T-helper 2 cell treated with Interferon-gamma antibody and Interleukin-4, amounts not matched to agents 5 μg/mL and 100 μg/mL, for 36 hours (primary cell): ENCODE measurements around the gene ELF4.

Experiments
- DNase-seq: peaks from one replicate; pipeline ENCODE4 v3.0.0; 2021; ENCODE audit warnings: low spot score
- H3K27ac Mint-ChIP-seq: one replicate; pipeline ENCODE4 v1.8.0; 2021; ENCODE audit warnings: mild to moderate bottlenecking, mixed read lengths
- H3K27me3 Mint-ChIP-seq: one replicate; pipeline ENCODE4 v1.8.0; 2021; ENCODE audit warnings: low read depth, mixed read lengths
- H3K36me3 Mint-ChIP-seq: one replicate; pipeline ENCODE4 v1.8.0; 2021; ENCODE audit warnings: low read depth, mixed read lengths
- H3K4me1 Mint-ChIP-seq: one replicate; pipeline ENCODE4 v1.8.0; 2021; ENCODE audit warnings: low read depth, mixed read lengths
- H3K4me3 Mint-ChIP-seq: one replicate; pipeline ENCODE4 v1.8.0; 2022; ENCODE audit warnings: mild to moderate bottlenecking, moderate library complexity, mixed read lengths
- H3K9me3 Mint-ChIP-seq: one replicate; pipeline ENCODE4 v1.8.0; 2021; ENCODE audit warnings: mixed read lengths

ELF4 gene

GRCh38 chrX:130024127-130024526 lies 86.2 kb downstream of the ELF4 start:
- DNase-seq, result peak; percentile 75
- Mint-ChIP-seq H3K4me1 (peaks cover 10% of the 10 kb centered on the region), H3K9me3 (no peaks in the 10 kb centered on the region), H3K4me3 (peak overlapping the region; percentile 59), H3K27ac (peak overlapping the region; percentile 72), H3K27me3 (no peaks in the 10 kb centered on the region), H3K36me3 (peaks cover 13% of the 10 kb centered on the region)

- no peaks in the 10 kb centered on the region for H3K9me3 Mint-ChIP-seq
- H3K27me3 Mint-ChIP-seq, result no peaks in the 10 kb centered on the region
- peaks cover 10% of the 10 kb centered on the region for H3K4me1 Mint-ChIP-seq
- DNase-seq, result no peak
- H3K36me3 Mint-ChIP-seq, result peaks cover 9% of the 10 kb centered on the region
- H3K27ac Mint-ChIP-seq, result no peak overlapping the region
- no peak overlapping the region for H3K4me3 Mint-ChIP-seq
These were observed 89.5 kb downstream of the ELF4 start for GRCh38 chrX:130020661-130021324.

GRCh38 chrX:130018143-130018542 lies 92.2 kb downstream of the ELF4 start:
- peaks cover 3% of the 10 kb centered on the region for H3K36me3 Mint-ChIP-seq
- H3K9me3 Mint-ChIP-seq, result no peaks in the 10 kb centered on the region
- H3K4me1 Mint-ChIP-seq, result no peaks in the 10 kb centered on the region
- H3K27me3 Mint-ChIP-seq, result no peaks in the 10 kb centered on the region
- no peak overlapping the region for H3K27ac Mint-ChIP-seq
- DNase-seq, result no peak
- H3K4me3 Mint-ChIP-seq, result no peak overlapping the region

GRCh38 chrX:130015181-130015580 lies 95.1 kb downstream of the ELF4 start:
- H3K27ac Mint-ChIP-seq, result no peak overlapping the region
- no peaks in the 10 kb centered on the region for H3K27me3 Mint-ChIP-seq
- no peaks in the 10 kb centered on the region for H3K4me1 Mint-ChIP-seq
- DNase-seq, result no peak
- no peaks in the 10 kb centered on the region for H3K36me3 Mint-ChIP-seq
- H3K4me3 Mint-ChIP-seq, result no peak overlapping the region
- no peaks in the 10 kb centered on the region for H3K9me3 Mint-ChIP-seq
